Activated CD8-positive, alpha-beta memory T cell treated with anti-CD3 and anti-CD28 coated beads, Interleukin-2, amount 50 U/mL, for 1 hour (primary cell): ENCODE data around the gene OMD.

Experiments used
- DNase-seq: peaks from one replicate; pipeline ENCODE4 v3.0.0-alpha.2; 2020; ENCODE audit errors: extremely low read depth

The OMD gene

GRCh38 chr9:92369075-92369474, 55.2 kb downstream of the OMD start:
- no peak for DNase-seq
